ENCODE results near the gene GLYATL1.

The GLYATL1 gene, protein sequence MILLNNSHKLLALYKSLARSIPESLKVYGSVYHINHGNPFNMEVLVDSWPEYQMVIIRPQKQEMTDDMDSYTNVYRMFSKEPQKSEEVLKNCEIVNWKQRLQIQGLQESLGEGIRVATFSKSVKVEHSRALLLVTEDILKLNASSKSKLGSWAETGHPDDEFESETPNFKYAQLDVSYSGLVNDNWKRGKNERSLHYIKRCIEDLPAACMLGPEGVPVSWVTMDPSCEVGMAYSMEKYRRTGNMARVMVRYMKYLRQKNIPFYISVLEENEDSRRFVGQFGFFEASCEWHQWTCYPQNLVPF

DNA sequence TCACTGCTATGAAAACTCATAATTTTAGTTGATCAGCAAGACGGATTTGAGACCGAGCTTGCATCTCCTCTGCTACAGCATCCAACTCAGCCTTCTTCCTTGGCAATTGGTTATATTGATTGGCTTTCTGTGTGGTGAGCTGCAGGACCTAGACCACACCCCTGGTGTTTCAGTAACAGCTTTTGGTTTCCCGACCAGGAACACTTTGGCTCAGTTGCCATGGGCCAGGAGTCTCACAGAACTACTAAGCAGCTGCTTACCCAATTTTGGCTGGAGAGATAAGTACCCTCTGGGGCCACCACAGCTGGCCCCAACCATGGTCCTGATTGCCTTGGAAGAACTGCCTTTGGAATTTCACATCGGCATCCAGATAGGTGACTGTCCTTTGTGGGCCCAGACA, at the start of gene GLYATL1:
Gene GLYATL1 (plus strand): TSS at position 212 of the 400 bp plus-strand sequence. CDS start 7,600 bp downstream, outside the sequence.
- H3K27me3 ChIP-seq (ENCODE audit: control insufficient read depth, insufficient read depth, low read length), result no peaks in the 10 kb centered on the region
- H3K9ac ChIP-seq (ENCODE audit: low read depth, low read length), result no peak within 1 kb of the TSS
- H3K36me3 ChIP-seq (ENCODE audit: control insufficient read depth, insufficient read depth, low read length), result no peaks in the 10 kb centered on the region
- no peak within 1 kb of the TSS for H3K4me3 ChIP-seq (ENCODE audit: low read depth, low read length)
- no peaks in the 10 kb centered on the region for H3K4me1 ChIP-seq (ENCODE audit: control insufficient read depth, insufficient read depth, low read length)
- H3K9me3 ChIP-seq (ENCODE audit: control insufficient read depth, insufficient read depth, low read length), result no peaks in the 10 kb centered on the region

DNA sequence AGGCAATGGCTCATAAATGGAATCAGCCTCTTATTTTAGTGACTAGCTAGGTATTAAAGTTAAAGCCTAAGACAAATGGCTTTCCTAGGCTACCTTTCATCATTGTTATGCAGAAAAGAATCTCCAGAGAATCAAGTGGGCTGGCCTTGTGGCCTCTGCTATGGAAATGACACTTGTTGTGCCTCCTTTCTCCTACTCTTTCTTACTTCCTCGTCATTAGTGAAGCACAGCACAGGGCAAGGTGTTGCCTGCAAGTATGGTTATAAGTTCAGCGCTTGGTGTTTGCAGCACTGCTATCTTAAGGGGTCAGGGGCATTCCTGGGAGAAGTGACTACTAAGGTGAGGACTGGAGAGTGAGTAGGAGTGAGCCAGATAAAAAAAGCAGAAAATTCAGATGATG, 45.4 kb upstream of the GLYATL1 start:
- peaks cover 2% of the 10 kb centered on the region for H3K4me1 ChIP-seq (ENCODE audit: control insufficient read depth, insufficient read depth, low read length)
- H3K4me3 ChIP-seq (ENCODE audit: low read depth, low read length), result no peak overlapping the region
- no peaks in the 10 kb centered on the region for H3K9me3 ChIP-seq (ENCODE audit: control insufficient read depth, insufficient read depth, low read length)
- H3K9ac ChIP-seq (ENCODE audit: low read depth, low read length), result no peak overlapping the region
- no peaks in the 10 kb centered on the region for H3K36me3 ChIP-seq (ENCODE audit: control insufficient read depth, insufficient read depth, low read length)
- H3K27me3 ChIP-seq (ENCODE audit: control insufficient read depth, insufficient read depth, low read length), result no peaks in the 10 kb centered on the region

DNA sequence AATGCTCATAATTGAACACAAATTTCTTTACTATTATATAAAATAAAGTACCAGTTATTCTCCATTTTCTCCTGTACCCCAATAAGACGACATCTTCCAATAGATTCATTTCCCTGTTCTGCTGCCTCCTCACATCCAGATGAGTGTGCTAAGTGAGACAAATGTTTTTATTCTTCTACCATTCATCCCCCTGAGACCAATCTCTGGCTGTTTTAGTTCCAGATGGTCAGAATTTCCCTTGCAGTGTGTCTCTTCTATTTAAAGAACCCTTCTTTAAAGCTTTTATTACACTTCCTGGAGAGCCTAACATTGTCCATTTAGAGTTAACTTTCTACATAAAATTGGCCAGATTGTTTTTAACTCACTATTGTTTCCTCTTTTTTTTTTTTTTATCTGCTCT, 41.2 kb upstream of the GLYATL1 start:
- Histone ChIP-seq H3K9ac (ENCODE audit: low read depth, low read length) (no peak overlapping the region), H3K27me3 (ENCODE audit: control insufficient read depth, insufficient read depth, low read length) (peaks cover 25% of the 10 kb centered on the region), H3K4me1 (ENCODE audit: control insufficient read depth, insufficient read depth, low read length) (peaks cover 6% of the 10 kb centered on the region), H3K9me3 (ENCODE audit: control insufficient read depth, insufficient read depth, low read length) (no peaks in the 10 kb centered on the region), H3K36me3 (ENCODE audit: control insufficient read depth, insufficient read depth, low read length) (no peaks in the 10 kb centered on the region), H3K4me3 (ENCODE audit: low read depth, low read length) (no peak overlapping the region)

DNA sequence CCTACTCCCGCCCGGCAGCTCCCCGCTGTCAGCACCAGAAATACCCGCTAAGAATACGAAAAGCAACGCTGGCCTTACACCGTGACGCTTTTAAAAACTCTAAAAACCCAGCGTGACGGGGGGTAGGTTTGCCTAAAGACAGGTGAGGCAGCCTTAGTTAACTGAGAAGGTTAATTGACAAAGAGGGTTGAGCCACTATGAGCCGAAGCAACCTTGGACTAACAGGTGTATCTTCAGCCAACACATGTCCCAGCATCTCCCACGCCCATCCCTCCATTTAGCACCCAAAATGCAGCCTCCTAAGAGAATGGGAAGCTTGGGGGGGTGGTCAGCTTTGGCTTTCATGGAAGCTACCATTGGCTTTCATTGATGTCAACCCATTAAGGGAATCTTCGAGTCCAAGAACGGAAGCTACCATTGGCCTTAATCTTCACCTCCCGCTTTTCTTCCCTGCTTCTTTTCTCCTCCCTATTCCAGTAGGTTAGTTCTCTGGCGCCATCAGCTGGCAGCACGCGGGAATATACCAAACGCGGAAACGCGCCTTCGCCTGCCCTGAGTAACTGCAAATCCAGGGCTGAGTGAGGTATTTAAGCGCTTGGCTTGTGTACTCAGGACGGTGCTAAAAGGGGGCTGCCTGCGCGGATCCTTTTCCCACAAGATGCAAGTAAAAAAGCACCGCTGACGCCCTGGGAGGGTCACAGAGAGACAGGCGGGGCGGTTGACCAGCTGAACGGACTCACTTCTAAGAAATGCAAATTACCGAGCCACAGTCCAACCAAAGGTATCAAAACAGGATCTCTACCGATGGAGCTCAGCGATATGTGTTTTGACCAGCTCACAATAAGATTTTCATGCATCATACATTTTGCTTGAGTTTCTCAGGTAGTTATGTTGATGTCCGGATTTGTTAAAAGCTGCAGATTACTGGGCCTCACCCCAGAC, 38.5 kb upstream of the GLYATL1 start:
- Histone ChIP-seq H3K9me3 (ENCODE audit: control insufficient read depth, insufficient read depth, low read length) (no peaks in the 10 kb centered on the region), H3K27me3 (ENCODE audit: control insufficient read depth, insufficient read depth, low read length) (peaks cover 46% of the 10 kb centered on the region), H3K4me3 (ENCODE audit: low read depth, low read length) (peak overlapping the region; percentile 53), H3K4me1 (ENCODE audit: control insufficient read depth, insufficient read depth, low read length) (peaks cover 7% of the 10 kb centered on the region), H3K9ac (ENCODE audit: low read depth, low read length) (no peak overlapping the region), H3K36me3 (ENCODE audit: control insufficient read depth, insufficient read depth, low read length) (no peaks in the 10 kb centered on the region)

DNA sequence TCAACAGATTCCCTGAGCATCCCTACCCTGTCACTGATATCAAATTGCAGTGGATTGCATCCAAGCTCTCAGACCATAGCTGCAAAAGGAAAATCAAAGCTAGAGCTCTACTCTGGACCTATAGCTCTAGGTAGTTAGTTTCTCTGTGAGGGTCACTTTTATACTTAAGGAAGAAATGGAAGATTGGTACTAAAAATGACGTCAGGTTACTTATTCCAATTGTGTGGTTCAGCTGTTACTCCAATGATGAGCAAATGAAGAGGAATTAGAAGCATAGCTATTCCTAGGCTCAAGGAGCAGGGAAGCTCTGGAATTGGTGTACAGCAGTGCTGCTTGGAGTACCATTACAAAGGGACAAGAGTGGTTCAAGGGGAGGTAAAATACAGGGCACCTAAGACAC, 36.4 kb upstream of the GLYATL1 start:
- H3K4me1 ChIP-seq (ENCODE audit: control insufficient read depth, insufficient read depth, low read length), result peaks cover 10% of the 10 kb centered on the region
- no peak overlapping the region for H3K4me3 ChIP-seq (ENCODE audit: low read depth, low read length)
- H3K36me3 ChIP-seq (ENCODE audit: control insufficient read depth, insufficient read depth, low read length), result no peaks in the 10 kb centered on the region
- no peak overlapping the region for H3K9ac ChIP-seq (ENCODE audit: low read depth, low read length)
- H3K27me3 ChIP-seq (ENCODE audit: control insufficient read depth, insufficient read depth, low read length), result peaks cover 65% of the 10 kb centered on the region
- no peaks in the 10 kb centered on the region for H3K9me3 ChIP-seq (ENCODE audit: control insufficient read depth, insufficient read depth, low read length)

DNA sequence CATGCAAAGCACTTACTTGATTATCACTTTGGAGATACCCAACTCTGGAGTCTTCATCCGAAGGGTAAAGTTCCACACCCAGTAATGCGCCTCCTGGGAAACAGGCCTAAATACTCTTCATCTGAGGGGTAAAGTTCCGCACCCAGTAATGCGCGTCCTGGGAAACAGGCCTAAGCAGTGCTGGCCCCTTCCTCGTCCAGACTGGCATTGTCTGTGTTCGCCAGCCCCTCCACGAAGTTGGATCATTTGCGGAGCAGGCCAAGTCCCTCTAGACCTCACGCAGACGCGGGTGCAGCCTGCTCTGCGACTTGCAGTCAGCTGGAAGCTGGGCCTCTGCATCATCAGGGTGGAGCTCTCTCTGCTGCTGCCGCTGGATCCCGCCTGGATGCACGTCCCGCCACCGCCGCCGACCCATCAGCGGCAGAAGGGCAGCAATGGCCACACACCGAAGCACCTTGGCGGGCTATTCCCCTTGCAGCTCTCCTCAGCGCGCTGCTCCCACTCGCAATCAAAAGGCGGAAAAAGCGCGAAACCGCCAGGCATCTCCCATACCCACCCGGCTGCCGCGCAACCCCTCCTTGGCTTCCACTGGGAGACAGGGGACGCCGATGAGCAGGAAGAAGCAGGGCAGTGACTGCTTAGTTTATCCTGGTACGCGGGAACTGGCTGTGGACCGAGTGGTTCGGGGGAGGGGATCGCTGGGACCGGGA, 34.1 kb upstream of the GLYATL1 start:
- Histone ChIP-seq H3K4me1 (ENCODE audit: control insufficient read depth, insufficient read depth, low read length) (peaks cover 10% of the 10 kb centered on the region), H3K9ac (ENCODE audit: low read depth, low read length) (no peak overlapping the region), H3K4me3 (ENCODE audit: low read depth, low read length) (peak overlapping the region; percentile 81), H3K9me3 (ENCODE audit: control insufficient read depth, insufficient read depth, low read length) (no peaks in the 10 kb centered on the region), H3K36me3 (ENCODE audit: control insufficient read depth, insufficient read depth, low read length) (no peaks in the 10 kb centered on the region), H3K27me3 (ENCODE audit: control insufficient read depth, insufficient read depth, low read length) (peaks cover 64% of the 10 kb centered on the region)

DNA sequence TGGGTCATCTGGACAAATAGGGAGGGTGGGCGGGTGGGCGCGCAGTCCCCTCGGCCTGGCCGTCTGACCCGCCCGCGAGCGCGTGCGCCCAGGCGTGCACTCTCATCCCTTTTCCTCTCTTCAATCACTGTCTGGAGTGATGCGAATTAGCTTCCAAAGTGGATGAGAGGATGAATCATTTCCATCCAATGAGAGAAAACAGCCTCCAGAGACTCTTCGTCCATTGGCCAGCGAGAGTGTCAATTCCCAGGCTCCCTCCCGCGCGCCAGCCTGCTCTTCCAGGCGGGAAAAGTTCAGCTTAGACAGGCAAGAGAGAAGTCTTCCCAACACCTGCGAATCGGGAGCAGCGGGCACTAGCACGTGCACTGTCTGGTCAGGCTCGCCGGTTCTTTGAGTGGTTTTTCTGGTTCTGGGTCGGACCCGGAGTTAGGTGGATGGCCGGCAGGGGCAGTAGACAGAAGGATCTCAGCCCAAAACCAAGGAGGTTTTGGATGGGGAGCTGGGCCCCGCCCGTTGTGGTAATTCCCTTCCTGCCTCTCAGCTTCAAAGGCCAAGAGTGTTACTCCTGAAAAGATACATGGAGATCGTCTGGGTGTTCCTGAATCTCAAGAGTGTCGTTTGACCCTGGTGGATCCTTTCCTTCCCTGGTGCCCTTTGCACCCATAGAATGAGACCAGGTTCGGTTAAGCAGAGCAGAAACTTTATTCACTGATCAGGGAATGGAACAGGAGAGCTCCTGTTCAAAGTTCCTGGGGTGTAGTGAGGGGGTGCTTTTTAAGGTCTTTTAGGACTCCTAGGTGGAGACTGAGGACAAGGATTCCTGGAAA, 33.4 kb upstream of the GLYATL1 start:
- no peak overlapping the region for H3K9ac ChIP-seq (ENCODE audit: low read depth, low read length)
- no peaks in the 10 kb centered on the region for H3K36me3 ChIP-seq (ENCODE audit: control insufficient read depth, insufficient read depth, low read length)
- H3K4me1 ChIP-seq (ENCODE audit: control insufficient read depth, insufficient read depth, low read length), result peaks cover 10% of the 10 kb centered on the region
- H3K27me3 ChIP-seq (ENCODE audit: control insufficient read depth, insufficient read depth, low read length), result peaks cover 64% of the 10 kb centered on the region
- H3K4me3 ChIP-seq (ENCODE audit: low read depth, low read length), result peak overlapping the region; percentile 81
- no peaks in the 10 kb centered on the region for H3K9me3 ChIP-seq (ENCODE audit: control insufficient read depth, insufficient read depth, low read length)

DNA sequence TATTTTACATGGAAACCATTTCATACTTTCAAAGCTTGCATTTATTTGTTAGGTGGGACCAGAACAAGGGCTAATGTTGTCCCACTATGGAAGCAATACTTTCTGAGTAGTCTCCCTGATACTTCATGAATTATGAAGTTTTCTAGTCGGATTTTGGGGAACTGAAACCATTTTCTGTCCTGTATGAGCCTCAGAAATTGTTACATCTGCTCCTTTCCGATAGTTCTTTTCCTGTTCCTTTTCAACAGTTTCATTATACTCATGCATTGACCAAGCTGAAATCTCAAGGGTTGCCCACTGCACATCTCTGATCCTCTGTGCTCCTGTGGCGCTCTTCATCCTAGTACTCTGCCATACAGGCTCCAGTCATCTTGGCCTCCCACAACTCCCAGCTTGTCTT, 31.5 kb upstream of the GLYATL1 start:
- Histone ChIP-seq H3K36me3 (ENCODE audit: control insufficient read depth, insufficient read depth, low read length) (no peaks in the 10 kb centered on the region), H3K9me3 (ENCODE audit: control insufficient read depth, insufficient read depth, low read length) (no peaks in the 10 kb centered on the region), H3K9ac (ENCODE audit: low read depth, low read length) (no peak overlapping the region), H3K4me3 (ENCODE audit: low read depth, low read length) (no peak overlapping the region), H3K27me3 (ENCODE audit: control insufficient read depth, insufficient read depth, low read length) (peaks cover 52% of the 10 kb centered on the region), H3K4me1 (ENCODE audit: control insufficient read depth, insufficient read depth, low read length) (peaks cover 6% of the 10 kb centered on the region)

DNA sequence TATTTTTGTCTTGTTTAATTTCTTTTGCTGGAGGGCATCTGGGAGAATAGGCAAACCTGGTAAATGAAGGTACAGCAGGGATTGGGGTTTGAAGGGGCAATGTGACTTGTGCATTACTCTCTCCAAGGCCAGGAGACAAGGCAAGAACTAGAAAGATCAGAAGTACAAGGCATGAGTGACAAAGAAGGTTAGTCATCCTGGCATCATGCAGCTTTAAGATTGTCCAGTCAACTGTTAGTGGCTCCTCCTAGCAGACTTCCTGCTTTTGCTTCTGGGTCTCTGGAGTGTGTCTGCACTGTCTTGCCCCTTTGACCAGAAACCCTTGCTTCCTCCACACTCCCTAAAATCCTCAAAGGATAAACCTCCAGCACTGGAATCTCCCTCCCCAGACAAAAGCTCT, 27.2 kb upstream of the GLYATL1 start:
- Histone ChIP-seq H3K9me3 (ENCODE audit: control insufficient read depth, insufficient read depth, low read length) (no peaks in the 10 kb centered on the region), H3K4me1 (ENCODE audit: control insufficient read depth, insufficient read depth, low read length) (no peaks in the 10 kb centered on the region), H3K9ac (ENCODE audit: low read depth, low read length) (no peak overlapping the region)

DNA sequence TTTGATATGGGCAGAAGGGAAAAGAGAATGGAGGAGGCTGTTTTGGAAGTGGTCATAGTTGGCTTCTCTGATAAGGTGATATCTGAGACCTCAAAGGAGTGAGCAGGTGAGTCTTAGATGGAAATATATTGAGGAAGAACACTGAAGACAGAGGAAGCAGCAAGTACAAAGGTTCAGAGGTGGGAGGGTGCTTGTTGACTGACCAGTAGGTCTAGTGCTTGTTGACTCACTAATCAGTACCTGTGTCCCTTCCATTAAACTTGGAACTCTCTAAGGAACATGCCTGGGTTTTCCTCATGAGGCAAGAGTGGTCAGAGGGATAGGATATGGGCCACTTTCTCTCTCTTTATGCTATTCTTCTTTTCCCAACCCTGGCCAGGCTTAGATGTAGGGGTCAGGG, 25.6 kb upstream of the GLYATL1 start:
- no peaks in the 10 kb centered on the region for H3K36me3 ChIP-seq (ENCODE audit: control insufficient read depth, insufficient read depth, low read length)
- no peaks in the 10 kb centered on the region for H3K9me3 ChIP-seq (ENCODE audit: control insufficient read depth, insufficient read depth, low read length)
- peaks cover 6% of the 10 kb centered on the region for H3K27me3 ChIP-seq (ENCODE audit: control insufficient read depth, insufficient read depth, low read length)
- H3K9ac ChIP-seq (ENCODE audit: low read depth, low read length), result no peak overlapping the region
- no peaks in the 10 kb centered on the region for H3K4me1 ChIP-seq (ENCODE audit: control insufficient read depth, insufficient read depth, low read length)
- H3K4me3 ChIP-seq (ENCODE audit: low read depth, low read length), result no peak overlapping the region

More for the DNA sequence above, 27.2 kb upstream of the GLYATL1 start:
- Histone ChIP-seq H3K36me3 (ENCODE audit: control insufficient read depth, insufficient read depth, low read length) (no peaks in the 10 kb centered on the region), H3K27me3 (ENCODE audit: control insufficient read depth, insufficient read depth, low read length) (peaks cover 17% of the 10 kb centered on the region), H3K4me3 (ENCODE audit: low read depth, low read length) (no peak overlapping the region)
